Smooth muscle cell (in vitro differentiated cells): Measurements from ENCODE around the gene TEX28. TPM values are rescaled to one million over a fixed set of nuclear protein-coding genes. Genes with fewer than 3 reads are reported as not detected.
"Not testable (repeated sequence)": the region's sequence is repeated elsewhere in the genome, so short reads cannot be mapped to it uniquely, and the experiment has no call there.

ENCODE experiments used
- DNase-seq: peaks from one replicate; lab custom pipeline; 2025; ENCODE audit not compliant: unreplicated experiment; lab: John Stamatoyannopoulos, UW
- H2AFZ ChIP-seq: fragments of 200-600 bp; sonication (generic); 2 replicates; pipeline ENCODE4 v1.6.0; 2016; ENCODE audit warnings: antibody characterized with exemption, low read depth, mild to moderate bottlenecking
- H3F3A ChIP-seq: fragments of 200-600 bp; sonication (generic); 2 replicates; pipeline ENCODE4 v1.6.0; 2017; ENCODE audit warnings: antibody characterized with exemption, low read depth
- H3K27ac ChIP-seq: fragments of 200-600 bp; sonication (generic); 2 replicates; pipeline ENCODE4 v1.5.1; 2016; ENCODE audit warnings: low read depth, mild to moderate bottlenecking
- H3K27me3 ChIP-seq: fragments of 200-600 bp; sonication (generic); 2 replicates; pipeline ENCODE4 v1.6.1; 2016; ENCODE audit warnings: low read depth, mild to moderate bottlenecking
- H3K36me3 ChIP-seq: fragments of 200-600 bp; sonication (generic); 2 replicates; pipeline ENCODE4 v1.5.1; 2016; ENCODE audit warnings: low read depth
- H3K4me1 ChIP-seq: fragments of 200-600 bp; sonication (generic); 2 replicates; pipeline ENCODE4 v1.5.1; 2016; ENCODE audit warnings: low read depth
- H3K4me2 ChIP-seq: fragments of 200-600 bp; sonication (generic); 2 replicates; pipeline ENCODE4 v1.6.0; 2016; ENCODE audit warnings: mild to moderate bottlenecking
- H3K4me3 ChIP-seq: fragments of 200-600 bp; sonication (generic); 2 replicates; pipeline ENCODE4 v1.5.1; 2016; ENCODE audit warnings: mild to moderate bottlenecking
- H3K79me2 ChIP-seq: fragments of 200-600 bp; sonication (generic); 2 replicates; pipeline ENCODE4 v1.6.0; 2016; ENCODE audit warnings: low read depth, mild to moderate bottlenecking
- H3K9ac ChIP-seq: fragments of 200-600 bp; sonication (generic); 2 replicates; pipeline ENCODE4 v1.6.0; 2016; ENCODE audit warnings: low read depth
- H3K9me3 ChIP-seq: fragments of 200-600 bp; sonication (generic); replicated peaks from 2 replicates; pipeline ENCODE4 v1.5.1; 2016; ENCODE audit warnings: low read depth
- H4K20me1 ChIP-seq: fragments of 200-600 bp; sonication (generic); 2 replicates; pipeline ENCODE4 v1.6.0; 2016; ENCODE audit warnings: low read depth
- WGBS: methylation state at CpG from one replicate; pipeline ENCODE4 v1.1.7; 2016; ENCODE audit warnings: low lambda C conversion rate; 5-methylcytosine and 5-hydroxymethylcytosine counted together
- polyA plus RNA-seq: library from polyadenylated mRNA; unstranded; fragments of >200 nt; fragmentation: Nextera tagmentation; extraction: Ambion mirVana; gene quantifications from 2 replicates; pipeline ENCODE4 v1.2.1, GENCODE V29; 2016
- total RNA-seq: library from RNA; depleted of rRNA; stranded (reverse); fragments of >200 nt; gene quantifications from 2 replicates; pipeline ENCODE4 v1.2.3, GENCODE V29; 2014
- TF ChIP-seq, protein P1 (sequence below): fragments of 200-600 bp; sonication (generic); IDR thresholded peaks from 2 replicates; pipeline ENCODE4 v1.5.1; 2017; ENCODE audit warnings: borderline replicate concordance, mild to moderate bottlenecking, antibody characterized with exemption; ENCODE audit not compliant: insufficient read depth, poor library complexity, severe bottlenecking

TEX28 gene, protein sequence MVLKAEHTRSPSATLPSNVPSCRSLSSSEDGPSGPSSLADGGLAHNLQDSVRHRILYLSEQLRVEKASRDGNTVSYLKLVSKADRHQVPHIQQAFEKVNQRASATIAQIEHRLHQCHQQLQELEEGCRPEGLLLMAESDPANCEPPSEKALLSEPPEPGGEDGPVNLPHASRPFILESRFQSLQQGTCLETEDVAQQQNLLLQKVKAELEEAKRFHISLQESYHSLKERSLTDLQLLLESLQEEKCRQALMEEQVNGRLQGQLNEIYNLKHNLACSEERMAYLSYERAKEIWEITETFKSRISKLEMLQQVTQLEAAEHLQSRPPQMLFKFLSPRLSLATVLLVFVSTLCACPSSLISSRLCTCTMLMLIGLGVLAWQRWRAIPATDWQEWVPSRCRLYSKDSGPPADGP
- total RNA-seq (not detected in 2 replicates), polyA plus RNA-seq (not detected in 2 replicates)

DNA sequence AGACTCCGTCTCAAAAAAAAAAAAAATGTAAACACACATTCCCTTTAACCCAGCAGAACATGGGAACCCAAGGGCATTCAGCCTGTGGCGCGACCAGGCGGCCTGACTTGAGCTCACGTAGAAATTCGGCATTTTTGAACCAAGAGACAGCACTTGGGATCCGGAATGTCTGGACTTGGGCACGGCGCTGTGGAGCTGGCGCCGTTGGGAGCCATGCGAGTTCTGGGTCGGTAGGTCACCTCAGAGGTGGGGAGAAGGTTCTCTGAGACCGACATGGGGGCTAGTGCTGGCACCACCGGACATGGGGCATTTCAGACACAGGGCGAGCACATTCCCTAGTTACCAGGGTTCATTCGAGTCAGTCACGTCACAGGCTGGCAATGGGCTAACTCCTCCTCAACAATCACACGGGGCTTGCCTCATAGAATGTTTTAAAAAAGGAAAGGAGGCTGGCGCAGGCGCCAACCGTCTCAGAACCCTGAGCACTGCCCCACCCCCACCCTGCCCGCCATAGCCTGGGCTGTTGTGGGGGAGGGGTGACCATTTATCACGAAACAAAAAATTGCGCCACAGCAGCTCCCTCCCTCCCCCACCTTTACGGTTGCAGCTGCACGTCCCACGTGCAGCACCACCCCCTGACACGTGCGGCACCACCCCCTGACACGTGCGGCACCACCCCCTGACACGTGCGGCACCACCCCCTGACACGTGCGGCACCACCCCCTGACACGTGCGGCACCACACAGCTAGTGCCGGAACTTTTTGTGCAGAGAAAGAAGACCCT, at the start of gene TEX28:
Gene TEX28, minus strand, starts transcription at position 334 of the 784 bp plus-strand sequence. CDS start 3,007 bp downstream, outside the sequence.
- no peaks in the 10 kb centered on the region for H3K79me2 ChIP-seq
- H3K4me2 ChIP-seq, result no peak within 1 kb of the TSS
- no peak within 1 kb of the TSS for H3K4me3 ChIP-seq
- no peaks in the 10 kb centered on the region for H4K20me1 ChIP-seq
- H3K9me3 ChIP-seq, result no peaks in the 10 kb centered on the region
- no peaks in the 10 kb centered on the region for H3K27me3 ChIP-seq
- no peaks in the 10 kb centered on the region for H3K4me1 ChIP-seq
- TF ChIP-seq, protein P1, sequence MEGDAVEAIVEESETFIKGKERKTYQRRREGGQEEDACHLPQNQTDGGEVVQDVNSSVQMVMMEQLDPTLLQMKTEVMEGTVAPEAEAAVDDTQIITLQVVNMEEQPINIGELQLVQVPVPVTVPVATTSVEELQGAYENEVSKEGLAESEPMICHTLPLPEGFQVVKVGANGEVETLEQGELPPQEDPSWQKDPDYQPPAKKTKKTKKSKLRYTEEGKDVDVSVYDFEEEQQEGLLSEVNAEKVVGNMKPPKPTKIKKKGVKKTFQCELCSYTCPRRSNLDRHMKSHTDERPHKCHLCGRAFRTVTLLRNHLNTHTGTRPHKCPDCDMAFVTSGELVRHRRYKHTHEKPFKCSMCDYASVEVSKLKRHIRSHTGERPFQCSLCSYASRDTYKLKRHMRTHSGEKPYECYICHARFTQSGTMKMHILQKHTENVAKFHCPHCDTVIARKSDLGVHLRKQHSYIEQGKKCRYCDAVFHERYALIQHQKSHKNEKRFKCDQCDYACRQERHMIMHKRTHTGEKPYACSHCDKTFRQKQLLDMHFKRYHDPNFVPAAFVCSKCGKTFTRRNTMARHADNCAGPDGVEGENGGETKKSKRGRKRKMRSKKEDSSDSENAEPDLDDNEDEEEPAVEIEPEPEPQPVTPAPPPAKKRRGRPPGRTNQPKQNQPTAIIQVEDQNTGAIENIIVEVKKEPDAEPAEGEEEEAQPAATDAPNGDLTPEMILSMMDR, result no peak
- H3K9ac ChIP-seq, result no peak within 1 kb of the TSS
- H3F3A ChIP-seq, result no peaks in the 10 kb centered on the region
- 93% methylated on average over 36 of the region's 39 CpGs for whole genome bisulfite sequencing
- H2AFZ ChIP-seq, result no peak within 1 kb of the TSS
- H3K27ac ChIP-seq, result no peak within 1 kb of the TSS
- DNase-seq, result no peak
- H3K36me3 ChIP-seq, result no peaks in the 10 kb centered on the region

DNA sequence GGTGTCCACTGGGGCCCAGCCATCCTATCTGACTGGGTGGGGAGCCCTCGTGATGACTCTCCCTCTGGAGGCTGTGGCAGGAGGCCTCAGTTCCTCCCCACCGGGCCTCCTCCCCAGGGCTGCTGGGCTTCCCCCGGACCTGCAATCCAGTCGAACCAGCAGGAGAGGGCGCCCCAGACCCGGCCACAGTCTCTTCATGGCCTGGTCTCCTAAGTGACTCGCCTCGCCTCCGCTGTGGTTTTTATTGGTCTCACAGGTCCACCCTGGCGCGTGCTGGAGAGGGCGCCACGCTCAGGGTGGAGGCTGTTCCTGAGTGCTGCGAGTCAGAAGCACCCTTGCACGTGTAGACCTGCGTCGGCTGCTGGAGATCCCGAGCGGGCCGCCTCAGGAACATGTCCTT, 48.7 kb upstream of the TEX28 start:
- not testable (repeated sequence) for H3K4me1 ChIP-seq, H3K36me3 ChIP-seq, DNase-seq, H3K9me3 ChIP-seq, H3K9ac ChIP-seq, H2AFZ ChIP-seq, H3K4me2 ChIP-seq, H3K27me3 ChIP-seq, H3K4me3 ChIP-seq, H3F3A ChIP-seq, H3K27ac ChIP-seq, H3K79me2 ChIP-seq
- no CpG with 5 or more reads among the region's 20 CpGs for WGBS
- peaks cover 16% of the 10 kb centered on the region for H4K20me1 ChIP-seq

DNA sequence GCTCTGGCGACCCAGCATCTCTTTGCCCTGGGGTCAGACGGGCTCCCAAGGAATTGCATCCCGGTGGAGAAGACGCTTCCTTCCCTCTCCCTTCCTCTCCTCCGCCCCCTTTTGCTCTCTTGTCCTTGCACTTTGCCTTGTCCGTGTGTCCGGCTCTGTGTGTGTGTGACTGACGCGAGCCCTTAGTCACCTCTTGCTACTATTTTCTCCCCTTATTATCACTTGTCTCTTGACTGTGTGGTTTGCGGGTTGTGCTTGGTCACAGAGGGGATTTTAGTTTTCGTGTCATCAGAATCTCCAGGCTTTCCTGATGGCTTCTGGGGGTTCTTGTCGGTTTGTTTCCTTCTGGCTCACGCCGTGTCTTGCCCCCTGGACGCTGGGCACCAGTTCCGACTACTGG, 48.1 kb upstream of the TEX28 start:
- H3F3A ChIP-seq, H3K27ac ChIP-seq, H3K9ac ChIP-seq, DNase-seq, H3K4me3 ChIP-seq, H3K79me2 ChIP-seq, H3K9me3 ChIP-seq, H3K4me1 ChIP-seq, H3K36me3 ChIP-seq, H3K4me2 ChIP-seq, H2AFZ ChIP-seq, H3K27me3 ChIP-seq: not testable (repeated sequence)
- peaks cover 10% of the 10 kb centered on the region for H4K20me1 ChIP-seq
- no CpG with 5 or more reads among the region's 16 CpGs for WGBS

DNA sequence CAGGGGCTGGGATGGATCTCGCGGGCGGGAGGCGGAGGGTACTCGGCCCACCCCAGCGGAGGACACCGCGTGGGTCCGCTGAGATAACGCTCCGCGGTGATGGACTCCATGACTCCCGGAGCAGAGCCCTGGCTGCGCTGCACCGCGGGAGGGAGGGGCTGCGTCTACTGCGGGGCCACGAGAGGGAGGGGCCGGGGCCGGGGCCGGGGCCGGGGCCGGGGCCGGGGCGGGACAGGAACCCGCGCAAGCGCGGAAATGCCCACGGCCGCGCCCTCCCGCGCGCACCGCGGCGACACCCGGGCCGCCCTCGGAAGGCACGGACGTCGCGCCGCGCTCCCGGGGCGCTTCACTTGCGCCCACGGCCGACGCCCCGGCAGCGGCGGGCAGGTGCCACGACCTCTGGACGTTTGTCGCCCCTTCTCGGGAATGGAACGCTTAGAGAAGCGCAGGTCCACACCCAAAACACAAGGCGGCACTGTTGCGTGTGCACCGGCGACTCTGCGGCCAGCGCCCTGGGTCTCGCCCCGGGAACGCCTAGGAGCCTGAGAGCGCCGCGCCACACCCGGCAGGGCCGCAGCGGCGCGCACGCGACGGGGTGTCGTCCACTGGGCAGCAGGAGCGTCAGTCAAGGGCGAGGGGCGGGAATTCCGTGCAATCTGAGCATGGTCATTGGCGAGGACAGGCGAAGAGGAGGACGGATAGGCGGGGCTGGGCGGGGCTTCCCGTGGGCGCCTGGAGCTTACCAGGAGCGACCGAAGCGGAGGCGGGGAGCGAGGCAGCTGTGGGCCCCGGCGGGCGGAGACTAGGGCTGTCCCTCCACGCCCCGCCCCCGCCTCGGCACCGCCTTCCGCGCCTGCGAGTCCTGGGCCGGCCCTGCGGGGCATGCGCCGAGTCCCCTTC, 46.7 kb upstream of the TEX28 start:
- 56% methylated on average over 12 of the region's 115 CpGs for WGBS
- not testable (repeated sequence) for H3K79me2 ChIP-seq, H3K4me2 ChIP-seq, H4K20me1 ChIP-seq, H3K4me3 ChIP-seq, H3K27me3 ChIP-seq, H3F3A ChIP-seq, H3K9me3 ChIP-seq, H3K27ac ChIP-seq, H3K36me3 ChIP-seq, H3K4me1 ChIP-seq, H2AFZ ChIP-seq, H3K9ac ChIP-seq, DNase-seq
